ENCODE results near the gene HSD17B12.
"Not testable (repeated sequence)": the region's sequence is repeated elsewhere in the genome, so short reads cannot be mapped to it uniquely, and the experiment has no call there.

Gene HSD17B12

GRCh38 chr11:43649501-43649900, 31.0 kb upstream of the HSD17B12 start:
- ATAC-seq, result no peak
- no peak for TF ChIP-seq TCF4 (CRISPR knock-in tag; IDR thresholded peaks at IDR 0.05; ENCODE audit: borderline replicate concordance)
- no peak for TF ChIP-seq ZNF565 (CRISPR knock-in tag; conservative IDR thresholded peaks at IDR 0.05; ENCODE audit: low read depth)
- no peak for TF ChIP-seq CSDC2 (CRISPR knock-in tag; IDR thresholded peaks at IDR 0.05)
- TF ChIP-seq, protein P1, sequence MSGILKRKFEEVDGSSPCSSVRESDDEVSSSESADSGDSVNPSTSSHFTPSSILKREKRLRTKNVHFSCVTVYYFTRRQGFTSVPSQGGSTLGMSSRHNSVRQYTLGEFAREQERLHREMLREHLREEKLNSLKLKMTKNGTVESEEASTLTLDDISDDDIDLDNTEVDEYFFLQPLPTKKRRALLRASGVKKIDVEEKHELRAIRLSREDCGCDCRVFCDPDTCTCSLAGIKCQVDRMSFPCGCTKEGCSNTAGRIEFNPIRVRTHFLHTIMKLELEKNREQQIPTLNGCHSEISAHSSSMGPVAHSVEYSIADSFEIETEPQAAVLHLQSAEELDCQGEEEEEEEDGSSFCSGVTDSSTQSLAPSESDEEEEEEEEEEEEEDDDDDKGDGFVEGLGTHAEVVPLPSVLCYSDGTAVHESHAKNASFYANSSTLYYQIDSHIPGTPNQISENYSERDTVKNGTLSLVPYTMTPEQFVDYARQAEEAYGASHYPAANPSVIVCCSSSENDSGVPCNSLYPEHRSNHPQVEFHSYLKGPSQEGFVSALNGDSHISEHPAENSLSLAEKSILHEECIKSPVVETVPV (CRISPR knock-in tag; IDR thresholded peaks at IDR 0.05), result no peak
- TF ChIP-seq OSR1 (CRISPR knock-in tag; IDR thresholded peaks at IDR 0.05), result no peak
- TF ChIP-seq ZFP3 (CRISPR knock-in tag; IDR thresholded peaks at IDR 0.05), result no peak
- TF ChIP-seq RARB (CRISPR knock-in tag; IDR thresholded peaks at IDR 0.05), result no peak
- no peak for TF ChIP-seq ZNF70 (CRISPR knock-in tag; IDR thresholded peaks at IDR 0.05)

DNA sequence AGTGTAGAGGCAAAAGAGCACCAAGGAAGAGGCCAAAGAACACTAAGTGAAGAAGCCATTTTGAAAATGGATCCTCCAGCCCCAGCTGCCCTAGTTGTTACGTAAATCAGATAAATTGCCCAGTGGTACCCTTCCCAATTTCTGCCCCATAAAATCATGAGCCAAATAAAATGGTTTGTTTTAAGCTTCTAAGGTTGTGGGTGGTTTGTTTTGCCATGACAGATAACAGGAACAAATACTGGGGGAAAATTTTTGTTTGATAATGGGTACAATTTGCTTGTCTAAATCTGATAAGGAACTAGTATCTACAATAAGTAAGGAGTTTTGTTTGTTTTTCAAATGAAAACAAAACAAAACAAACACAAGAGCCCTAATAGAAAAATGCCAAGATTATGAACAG, 30.6 kb upstream of the HSD17B12 start:
- ATAC-seq, result no peak
- no peak for TF ChIP-seq TCF4 (CRISPR knock-in tag; IDR thresholded peaks at IDR 0.05; ENCODE audit: borderline replicate concordance)
- no peak for TF ChIP-seq ZNF8 (CRISPR knock-in tag; IDR thresholded peaks at IDR 0.05)
- no peak for TF ChIP-seq ZC3H10 (CRISPR knock-in tag; IDR thresholded peaks at IDR 0.05)
- no peak for TF ChIP-seq ZNF70 (CRISPR knock-in tag; IDR thresholded peaks at IDR 0.05)
- TF ChIP-seq ARNTL (CRISPR knock-in tag; IDR thresholded peaks at IDR 0.05; ENCODE audit: borderline replicate concordance, low read depth), result no peak
- no peak for TF ChIP-seq ZFP3 (CRISPR knock-in tag; IDR thresholded peaks at IDR 0.05)
- no peak for TF ChIP-seq GLIS3 (CRISPR knock-in tag; IDR thresholded peaks at IDR 0.05)
- TF ChIP-seq, protein P2, sequence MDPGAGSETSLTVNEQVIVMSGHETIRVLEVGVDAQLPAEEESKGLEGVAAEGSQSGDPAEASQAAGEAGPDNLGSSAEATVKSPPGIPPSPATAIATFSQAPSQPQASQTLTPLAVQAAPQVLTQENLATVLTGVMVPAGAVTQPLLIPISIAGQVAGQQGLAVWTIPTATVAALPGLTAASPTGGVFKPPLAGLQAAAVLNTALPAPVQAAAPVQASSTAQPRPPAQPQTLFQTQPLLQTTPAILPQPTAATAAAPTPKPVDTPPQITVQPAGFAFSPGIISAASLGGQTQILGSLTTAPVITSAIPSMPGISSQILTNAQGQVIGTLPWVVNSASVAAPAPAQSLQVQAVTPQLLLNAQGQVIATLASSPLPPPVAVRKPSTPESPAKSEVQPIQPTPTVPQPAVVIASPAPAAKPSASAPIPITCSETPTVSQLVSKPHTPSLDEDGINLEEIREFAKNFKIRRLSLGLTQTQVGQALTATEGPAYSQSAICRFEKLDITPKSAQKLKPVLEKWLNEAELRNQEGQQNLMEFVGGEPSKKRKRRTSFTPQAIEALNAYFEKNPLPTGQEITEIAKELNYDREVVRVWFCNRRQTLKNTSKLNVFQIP (CRISPR knock-in tag; IDR thresholded peaks at IDR 0.05; ENCODE audit: borderline replicate concordance, low read depth), result no peak
- TF ChIP-seq ZFP30 (CRISPR knock-in tag; IDR thresholded peaks at IDR 0.05), result no peak
- TF ChIP-seq, protein P1 (CRISPR knock-in tag; IDR thresholded peaks at IDR 0.05), result no peak
- TF ChIP-seq ISL1 (CRISPR knock-in tag; IDR thresholded peaks at IDR 0.05), result no peak
- no peak for TF ChIP-seq CSDC2 (CRISPR knock-in tag; IDR thresholded peaks at IDR 0.05)
- TF ChIP-seq, protein P3, sequence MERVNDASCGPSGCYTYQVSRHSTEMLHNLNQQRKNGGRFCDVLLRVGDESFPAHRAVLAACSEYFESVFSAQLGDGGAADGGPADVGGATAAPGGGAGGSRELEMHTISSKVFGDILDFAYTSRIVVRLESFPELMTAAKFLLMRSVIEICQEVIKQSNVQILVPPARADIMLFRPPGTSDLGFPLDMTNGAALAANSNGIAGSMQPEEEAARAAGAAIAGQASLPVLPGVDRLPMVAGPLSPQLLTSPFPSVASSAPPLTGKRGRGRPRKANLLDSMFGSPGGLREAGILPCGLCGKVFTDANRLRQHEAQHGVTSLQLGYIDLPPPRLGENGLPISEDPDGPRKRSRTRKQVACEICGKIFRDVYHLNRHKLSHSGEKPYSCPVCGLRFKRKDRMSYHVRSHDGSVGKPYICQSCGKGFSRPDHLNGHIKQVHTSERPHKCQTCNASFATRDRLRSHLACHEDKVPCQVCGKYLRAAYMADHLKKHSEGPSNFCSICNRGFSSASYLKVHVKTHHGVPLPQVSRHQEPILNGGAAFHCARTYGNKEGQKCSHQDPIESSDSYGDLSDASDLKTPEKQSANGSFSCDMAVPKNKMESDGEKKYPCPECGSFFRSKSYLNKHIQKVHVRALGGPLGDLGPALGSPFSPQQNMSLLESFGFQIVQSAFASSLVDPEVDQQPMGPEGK (CRISPR knock-in tag; IDR thresholded peaks at IDR 0.05; ENCODE audit: borderline replicate concordance), result no peak
- no peak for TF ChIP-seq TOX (CRISPR knock-in tag; IDR thresholded peaks at IDR 0.05; ENCODE audit: borderline replicate concordance)

GRCh38 chr11:43663018-43663417, 17.5 kb upstream of the HSD17B12 start:
- not testable (repeated sequence) for ATAC-seq

- ATAC-seq, result no peak
- TF ChIP-seq TCF4 (CRISPR knock-in tag; IDR thresholded peaks at IDR 0.05; ENCODE audit: borderline replicate concordance), result no peak
- TF ChIP-seq ZFP3 (CRISPR knock-in tag; IDR thresholded peaks at IDR 0.05), result no peak
- TF ChIP-seq, protein P1 (CRISPR knock-in tag; IDR thresholded peaks at IDR 0.05), result no peak
- TF ChIP-seq ZNF565 (CRISPR knock-in tag; conservative IDR thresholded peaks at IDR 0.05; ENCODE audit: low read depth), result no peak
- TF ChIP-seq CSDC2 (CRISPR knock-in tag; IDR thresholded peaks at IDR 0.05), result no peak
- TF ChIP-seq, protein P2 (CRISPR knock-in tag; IDR thresholded peaks at IDR 0.05; ENCODE audit: borderline replicate concordance, low read depth), result no peak
- TF ChIP-seq SNAI2 (CRISPR knock-in tag; IDR thresholded peaks at IDR 0.05), result no peak
- no peak for TF ChIP-seq ZNF70 (CRISPR knock-in tag; IDR thresholded peaks at IDR 0.05)
- no peak for TF ChIP-seq ZFP30 (CRISPR knock-in tag; IDR thresholded peaks at IDR 0.05)
- no peak for TF ChIP-seq ESRRG (CRISPR knock-in tag; IDR thresholded peaks at IDR 0.05)
- TF ChIP-seq OSR1 (CRISPR knock-in tag; IDR thresholded peaks at IDR 0.05), result no peak
- TF ChIP-seq ZNF8 (CRISPR knock-in tag; IDR thresholded peaks at IDR 0.05), result no peak
- no peak for TF ChIP-seq CREB5 (CRISPR knock-in tag; IDR thresholded peaks at IDR 0.05; ENCODE audit: low read depth)
- TF ChIP-seq ZC3H10 (CRISPR knock-in tag; IDR thresholded peaks at IDR 0.05), result no peak
- TF ChIP-seq, protein P4, sequence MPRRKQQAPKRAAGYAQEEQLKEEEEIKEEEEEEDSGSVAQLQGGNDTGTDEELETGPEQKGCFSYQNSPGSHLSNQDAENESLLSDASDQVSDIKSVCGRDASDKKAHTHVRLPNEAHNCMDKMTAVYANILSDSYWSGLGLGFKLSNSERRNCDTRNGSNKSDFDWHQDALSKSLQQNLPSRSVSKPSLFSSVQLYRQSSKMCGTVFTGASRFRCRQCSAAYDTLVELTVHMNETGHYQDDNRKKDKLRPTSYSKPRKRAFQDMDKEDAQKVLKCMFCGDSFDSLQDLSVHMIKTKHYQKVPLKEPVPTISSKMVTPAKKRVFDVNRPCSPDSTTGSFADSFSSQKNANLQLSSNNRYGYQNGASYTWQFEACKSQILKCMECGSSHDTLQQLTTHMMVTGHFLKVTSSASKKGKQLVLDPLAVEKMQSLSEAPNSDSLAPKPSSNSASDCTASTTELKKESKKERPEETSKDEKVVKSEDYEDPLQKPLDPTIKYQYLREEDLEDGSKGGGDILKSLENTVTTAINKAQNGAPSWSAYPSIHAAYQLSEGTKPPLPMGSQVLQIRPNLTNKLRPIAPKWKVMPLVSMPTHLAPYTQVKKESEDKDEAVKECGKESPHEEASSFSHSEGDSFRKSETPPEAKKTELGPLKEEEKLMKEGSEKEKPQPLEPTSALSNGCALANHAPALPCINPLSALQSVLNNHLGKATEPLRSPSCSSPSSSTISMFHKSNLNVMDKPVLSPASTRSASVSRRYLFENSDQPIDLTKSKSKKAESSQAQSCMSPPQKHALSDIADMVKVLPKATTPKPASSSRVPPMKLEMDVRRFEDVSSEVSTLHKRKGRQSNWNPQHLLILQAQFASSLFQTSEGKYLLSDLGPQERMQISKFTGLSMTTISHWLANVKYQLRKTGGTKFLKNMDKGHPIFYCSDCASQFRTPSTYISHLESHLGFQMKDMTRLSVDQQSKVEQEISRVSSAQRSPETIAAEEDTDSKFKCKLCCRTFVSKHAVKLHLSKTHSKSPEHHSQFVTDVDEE (CRISPR knock-in tag; IDR thresholded peaks at IDR 0.05), result no peak
Observed at GRCh38 chr11:43664295-43664694, 16.2 kb upstream of the HSD17B12 start.
